Measurements from ENCODE around the gene OR2A5. TPM values are rescaled to one million over a fixed set of nuclear protein-coding genes. Genes with fewer than 3 reads are reported as not detected.

OR2A5 gene
- total RNA-seq, 1 donor from 2014 or later: not detected

- Histone ChIP-seq H3K36me3 (ENCODE audit: control insufficient read depth, insufficient read depth, low read length) (no peaks in the 10 kb centered on the region), H3K4me3 (ENCODE audit: low read depth, low read length) (no peak overlapping the region), H3K27me3 (ENCODE audit: control insufficient read depth, insufficient read depth, low read length) (no peaks in the 10 kb centered on the region)
- no peak for TF ChIP-seq CTCF (IDR thresholded peaks at IDR 0.05; ENCODE audit: insufficient read depth, low read length, poor library complexity, severe bottlenecking)
- DNase-seq (ENCODE audit: low read depth): no peak
Measured at GRCh38 chr7:144086730-144087129, 38.0 kb downstream of the OR2A5 start.

GRCh38 chr7:144087230-144087629 is 38.5 kb downstream of the OR2A5 start:
- no peak for DNase-seq (ENCODE audit: low read depth)
- no peaks in the 10 kb centered on the region for H3K36me3 ChIP-seq (ENCODE audit: control insufficient read depth, insufficient read depth, low read length)
- no peaks in the 10 kb centered on the region for H3K27me3 ChIP-seq (ENCODE audit: control insufficient read depth, insufficient read depth, low read length)
- H3K4me3 ChIP-seq (ENCODE audit: low read depth, low read length): no peak overlapping the region
- no peak for TF ChIP-seq CTCF (IDR thresholded peaks at IDR 0.05; ENCODE audit: insufficient read depth, low read length, poor library complexity, severe bottlenecking)

GRCh38 chr7:144090667-144091066 is 41.9 kb downstream of the OR2A5 start:
- Histone ChIP-seq H3K36me3 (ENCODE audit: control insufficient read depth, insufficient read depth, low read length) (no peaks in the 10 kb centered on the region), H3K4me3 (ENCODE audit: low read depth, low read length) (no peak overlapping the region), H3K27me3 (ENCODE audit: control insufficient read depth, insufficient read depth, low read length) (no peaks in the 10 kb centered on the region)
- no peak for DNase-seq (ENCODE audit: low read depth)
- no peak for TF ChIP-seq CTCF (IDR thresholded peaks at IDR 0.05; ENCODE audit: insufficient read depth, low read length, poor library complexity, severe bottlenecking)

- no peaks in the 10 kb centered on the region for H3K27me3 ChIP-seq (ENCODE audit: control insufficient read depth, insufficient read depth, low read length)
- no peak for DNase-seq (ENCODE audit: low read depth)
- TF ChIP-seq CTCF (IDR thresholded peaks at IDR 0.05; ENCODE audit: insufficient read depth, low read length, poor library complexity, severe bottlenecking): no peak
Measured at GRCh38 chr7:144098776-144099175, 50.0 kb downstream of the OR2A5 start.

GRCh38 chr7:144100607-144101006 is 51.9 kb downstream of the OR2A5 start:
- no peak for TF ChIP-seq CTCF (IDR thresholded peaks at IDR 0.05; ENCODE audit: insufficient read depth, low read length, poor library complexity, severe bottlenecking)
- no peak for DNase-seq (ENCODE audit: low read depth)
- Histone ChIP-seq H3K27me3 (ENCODE audit: control insufficient read depth, insufficient read depth, low read length) (no peaks in the 10 kb centered on the region), H3K36me3 (ENCODE audit: control insufficient read depth, insufficient read depth, low read length) (no peaks in the 10 kb centered on the region), H3K4me3 (ENCODE audit: low read depth, low read length) (no peak overlapping the region)

More at GRCh38 chr7:144098776-144099175, 50.0 kb downstream of the OR2A5 start:
- H3K4me3 ChIP-seq (ENCODE audit: low read depth, low read length): no peak overlapping the region
- H3K36me3 ChIP-seq (ENCODE audit: control insufficient read depth, insufficient read depth, low read length): no peaks in the 10 kb centered on the region

GRCh38 chr7:144102041-144102440 is 53.3 kb downstream of the OR2A5 start:
- H3K27me3 ChIP-seq (ENCODE audit: control insufficient read depth, insufficient read depth, low read length): no peaks in the 10 kb centered on the region
- no peaks in the 10 kb centered on the region for H3K36me3 ChIP-seq (ENCODE audit: control insufficient read depth, insufficient read depth, low read length)
- TF ChIP-seq CTCF (IDR thresholded peaks at IDR 0.05; ENCODE audit: insufficient read depth, low read length, poor library complexity, severe bottlenecking): no peak
- no peak overlapping the region for H3K4me3 ChIP-seq (ENCODE audit: low read depth, low read length)
- no peak for DNase-seq (ENCODE audit: low read depth)
